GM21423 (cell line): ENCODE measurements around the gene KLHL30.

Experiments
- ATAC-seq: cut with Tn5 transposase; IDR thresholded peaks from one replicate; pipeline ENCODE4 v1.9.1; 2021; ENCODE audit warnings: mild to moderate bottlenecking, moderate library complexity; ENCODE audit not compliant: unreplicated experiment

KLHL30 gene

DNA sequence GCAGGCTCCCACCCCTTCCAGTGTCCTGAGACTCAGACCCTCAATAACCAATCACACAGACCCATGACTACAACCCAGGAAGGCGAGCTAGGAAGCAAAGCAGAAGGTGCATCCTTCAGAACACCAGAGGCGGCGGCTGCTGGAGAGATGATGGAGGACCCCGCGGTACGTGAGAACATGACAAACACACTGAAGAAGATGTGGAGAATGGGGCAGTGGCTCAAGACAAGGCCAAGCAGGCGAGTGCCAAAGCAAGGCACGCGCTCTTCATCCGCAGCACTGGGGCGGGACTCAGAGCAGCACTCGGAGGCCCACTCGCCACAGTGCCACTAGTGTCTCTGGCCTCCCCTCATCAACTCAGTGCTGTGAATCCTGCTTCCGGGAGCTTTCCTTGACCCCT is 34.0 kb downstream of the KLHL30 start:
- ATAC-seq, result no peak

GRCh38 chr2:238173692-238174091 is 35.2 kb downstream of the KLHL30 start:
- no peak for ATAC-seq

GRCh38 chr2:238174291-238174690 is 35.8 kb downstream of the KLHL30 start:
- no peak for ATAC-seq

DNA sequence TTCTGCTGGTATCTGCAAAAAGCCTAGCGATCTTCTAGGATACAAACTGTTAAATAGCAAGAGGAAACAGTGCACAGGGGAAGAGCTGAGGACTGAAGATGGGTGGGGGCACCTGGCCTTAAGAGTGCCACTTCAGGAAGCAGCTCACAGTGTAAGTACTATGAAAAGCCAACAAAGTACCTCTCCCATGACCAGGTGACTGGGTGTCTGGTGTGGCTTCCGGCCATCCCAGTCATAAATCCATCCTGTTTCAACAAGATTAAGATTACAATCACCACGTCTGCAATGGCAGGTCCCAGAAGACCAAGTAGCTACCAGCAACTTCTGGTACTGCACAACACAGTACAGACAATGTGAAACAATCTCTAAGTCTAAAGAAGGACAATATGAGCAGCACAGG is 36.2 kb downstream of the KLHL30 start:
- ATAC-seq, result no peak

DNA sequence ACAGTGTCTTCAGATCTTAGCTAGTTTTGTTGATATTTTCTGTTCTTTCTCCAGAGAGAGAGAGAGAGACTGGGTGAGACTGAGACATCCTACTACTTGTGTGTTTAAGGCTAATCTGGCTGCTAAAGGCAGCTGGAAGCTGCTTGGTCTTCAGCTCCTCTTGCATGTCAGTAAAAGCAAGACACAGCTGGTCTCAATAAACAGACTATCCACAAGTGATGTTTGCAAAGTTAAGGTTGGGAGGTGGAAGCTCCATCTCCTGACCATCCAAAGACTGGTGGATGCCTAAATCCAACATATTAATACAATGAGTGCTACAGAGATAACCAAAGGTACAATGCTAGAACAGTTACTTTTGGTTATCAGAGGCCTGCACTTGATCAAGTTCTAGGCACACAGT is 38.1 kb downstream of the KLHL30 start:
- ATAC-seq, result no peak

DNA sequence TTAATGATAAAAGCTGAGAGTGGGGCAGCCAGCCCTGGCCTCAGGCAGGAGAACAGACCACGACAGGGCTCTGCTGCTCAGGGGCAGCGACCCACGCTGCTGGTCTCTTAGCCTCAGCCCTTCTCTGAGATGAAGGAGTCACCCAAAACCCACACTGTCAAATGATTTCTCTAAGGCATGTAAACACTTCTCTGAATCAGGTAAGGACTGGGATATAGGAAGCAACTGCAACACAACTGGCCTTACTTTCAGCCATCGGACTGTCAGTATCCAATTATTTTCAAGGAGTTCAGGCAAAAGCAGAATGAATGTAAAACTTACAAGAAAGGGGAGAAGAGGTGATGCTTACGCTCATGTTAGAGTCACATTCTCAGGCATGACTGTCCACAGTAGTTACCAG is 42.1 kb downstream of the KLHL30 start:
- no peak for ATAC-seq

DNA sequence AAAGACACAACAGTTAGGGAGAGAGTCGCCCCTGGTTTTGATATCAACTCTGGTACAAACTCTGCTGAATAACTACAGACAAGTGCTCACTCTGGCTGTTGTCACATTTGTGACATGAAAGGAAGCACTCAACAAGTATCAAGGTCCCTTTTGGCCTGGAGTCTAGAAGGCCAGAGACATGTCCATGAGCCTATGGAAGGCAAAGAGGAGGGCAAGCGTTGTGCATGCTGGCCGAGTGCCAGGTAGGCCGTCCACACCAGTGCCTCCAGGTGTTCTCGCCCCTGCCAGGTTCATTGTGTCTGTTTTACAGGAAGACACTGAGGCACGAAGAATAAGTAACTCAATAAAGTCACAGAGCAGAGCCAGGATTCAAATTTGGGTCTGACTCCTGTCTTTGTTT is 43.9 kb downstream of the KLHL30 start:
- ATAC-seq, result no peak

GRCh38 chr2:238183821-238184220 is 45.4 kb downstream of the KLHL30 start:
- ATAC-seq, result no peak

DNA sequence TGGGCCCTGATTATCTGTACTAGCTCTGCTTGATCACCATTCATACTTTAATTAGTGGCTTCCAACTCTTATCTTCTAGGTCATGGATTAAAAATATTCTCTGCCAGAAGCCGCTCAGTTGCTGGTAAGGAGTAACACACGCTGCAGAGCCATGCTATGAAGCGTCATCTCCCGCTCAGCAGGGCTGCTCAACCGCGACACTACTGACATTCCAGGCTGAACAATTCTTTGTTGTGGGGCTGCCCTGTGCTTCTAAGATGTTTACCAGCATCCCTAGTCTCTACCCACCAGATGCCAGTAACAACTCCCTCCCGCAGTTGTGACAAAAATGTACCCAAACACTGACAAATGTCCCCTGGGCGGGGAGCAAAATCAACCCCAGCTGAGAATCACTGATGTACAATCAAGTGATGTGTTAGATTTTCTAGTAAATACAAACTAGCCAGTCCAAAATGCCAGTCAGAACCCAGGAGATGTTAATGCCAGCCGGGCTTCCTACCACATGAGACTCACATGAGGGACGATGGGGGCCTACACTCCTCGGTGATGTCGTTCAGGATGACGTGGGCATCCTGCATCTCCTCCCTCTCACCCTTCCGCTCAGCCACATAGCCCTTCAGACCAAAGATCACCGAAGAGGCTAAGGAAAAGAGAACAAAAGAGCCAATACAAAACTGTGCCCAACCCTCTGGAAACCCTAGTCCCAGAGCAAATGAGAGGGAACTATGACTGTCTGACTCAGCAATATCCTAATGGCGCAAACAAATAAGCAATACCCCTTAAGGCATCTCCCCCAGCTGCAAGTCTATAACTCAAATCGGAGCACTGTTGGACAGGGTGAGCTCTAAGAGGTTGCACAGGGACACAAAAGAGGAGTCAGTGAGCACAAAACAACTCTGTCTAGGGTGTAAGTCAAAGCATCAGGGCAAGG is 49.4 kb downstream of the KLHL30 start:
- ATAC-seq, result no peak

DNA sequence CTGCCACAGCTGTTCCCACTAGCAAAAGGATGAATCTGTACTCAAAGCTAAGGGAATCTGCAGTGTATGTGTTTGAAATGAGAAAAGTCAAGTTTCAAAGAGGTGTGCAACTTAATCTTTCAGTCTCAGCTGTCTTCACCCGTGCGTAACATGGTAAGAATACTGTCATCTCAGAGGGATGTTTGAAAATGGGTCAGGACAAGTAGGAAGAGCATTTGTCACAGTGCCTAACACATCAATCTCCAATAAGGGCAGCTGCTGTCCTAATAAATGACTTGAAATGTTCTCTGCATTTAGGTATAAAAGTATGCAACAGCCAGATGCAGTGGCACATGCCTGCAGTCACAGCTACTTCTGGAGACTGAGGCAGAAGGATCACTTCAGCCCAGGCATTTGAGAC is 52.0 kb downstream of the KLHL30 start:
- ATAC-seq, result no peak
